Measurements from ENCODE around the gene SLC22A5. TPM values are rescaled to one million over a fixed set of nuclear protein-coding genes. Genes with fewer than 3 reads are reported as not detected.

SLC22A5 gene
- polyA plus RNA-seq, 1 donor (not counting 4 experiments of a cell fraction or from before 2014, with no cell fraction given) = 14.8 TPM

DNA sequence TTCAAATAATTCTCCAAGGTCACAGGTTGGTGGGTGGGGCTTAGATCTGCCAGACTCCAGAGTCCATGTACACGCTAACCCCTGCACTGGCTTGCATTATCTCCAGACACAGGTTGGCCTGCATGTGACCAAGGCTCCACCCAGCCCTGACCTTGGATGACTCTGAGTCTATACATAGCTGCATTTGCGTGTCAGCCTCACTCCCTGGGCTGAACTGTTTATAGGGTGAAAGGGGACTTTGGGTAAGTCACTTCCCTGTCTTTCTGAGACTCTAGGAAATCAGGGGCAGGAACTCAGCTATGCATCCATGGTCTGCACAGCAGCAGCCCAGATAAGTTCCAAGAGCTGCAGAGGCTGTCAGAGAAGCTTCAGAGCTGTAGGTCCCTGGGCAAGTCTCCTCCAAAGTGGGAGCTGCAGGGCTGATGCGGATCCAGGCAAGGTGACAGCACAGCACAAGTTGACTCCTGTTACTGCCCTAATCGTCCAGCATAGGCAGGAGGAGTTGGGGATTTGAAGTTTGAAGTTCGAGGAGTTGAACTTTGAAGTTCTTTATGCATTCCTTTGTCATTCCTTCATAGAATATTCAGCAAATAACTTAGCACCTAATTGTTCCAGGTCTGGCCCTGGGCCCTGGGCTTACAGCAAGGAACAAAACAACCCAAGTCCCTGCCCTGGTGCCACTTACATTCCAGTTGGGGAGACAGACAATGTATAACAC is 53.4 kb downstream of the SLC22A5 start:
- H4K20me1 ChIP-seq (ENCODE audit: control insufficient read depth, extremely low read depth, insufficient read depth, low read length) = no peaks in the 10 kb centered on the region
- no peak overlapping the region for H3K4me3 ChIP-seq (ENCODE audit: control insufficient read depth in 2 of 3, extremely low read depth in 1 of 3, insufficient read depth in 2 of 3, low read depth in 1 of 3, low read length in 3 of 3)
- H3K9me1 ChIP-seq (ENCODE audit: control insufficient read depth, extremely low read depth, insufficient read depth, low read length) = no peaks in the 10 kb centered on the region
- no peaks in the 10 kb centered on the region for H3K9me3 ChIP-seq (ENCODE audit: control insufficient read depth, low read depth, low read length)
- dilution Hi-C loops (cut with MboI; ENCODE audit: extremely low pct_ligation_motif_present, low sequenced_read_pairs) = no loop called here
- DNase-seq (ENCODE audit: low read depth, low spot score) (no peak), FAIRE-seq (no peak)
- peak overlapping the region; percentile 35 for H3K4me2 ChIP-seq (ENCODE audit: control insufficient read depth, extremely low read depth, insufficient read depth, low read depth, low read length)
- H3K27me3 ChIP-seq (ENCODE audit: control insufficient read depth, extremely low read depth, insufficient read depth, low read length) = no peaks in the 10 kb centered on the region
- H3K79me2 ChIP-seq (ENCODE audit: control insufficient read depth, insufficient read depth, low read length) = no peaks in the 10 kb centered on the region
- no peak overlapping the region for H3K9ac ChIP-seq (ENCODE audit: control insufficient read depth, extremely low read depth, insufficient read depth, low read length)
- H3K27ac ChIP-seq (ENCODE audit: control insufficient read depth, insufficient read depth, low read length) = peak overlapping the region; percentile 15
- no peak for TF ChIP-seq EZH2 (IDR thresholded peaks at IDR 0.05; ENCODE audit: low read length)
- no peak for TF ChIP-seq CTCF (optimal IDR thresholded peaks at IDR 0.05 in 1 of 3, IDR thresholded peaks at IDR 0.05 in 1 of 3, conservative IDR thresholded peaks at IDR 0.05 in 1 of 3; ENCODE audit: extremely low read depth in 1 of 3, insufficient read depth in 2 of 3, low read length in 3 of 3)
- peaks cover 74% of the 10 kb centered on the region for H3K4me1 ChIP-seq (ENCODE audit: control insufficient read depth, extremely low read depth, insufficient read depth, low read length)
- H3K36me3 ChIP-seq (ENCODE audit: control insufficient read depth in 2 of 2, extremely low read depth in 1 of 2, insufficient read depth in 2 of 2, low read length in 2 of 2) = no peaks in the 10 kb centered on the region
- no peak overlapping the region for H2AFZ ChIP-seq (ENCODE audit: control insufficient read depth, low read length)

DNA sequence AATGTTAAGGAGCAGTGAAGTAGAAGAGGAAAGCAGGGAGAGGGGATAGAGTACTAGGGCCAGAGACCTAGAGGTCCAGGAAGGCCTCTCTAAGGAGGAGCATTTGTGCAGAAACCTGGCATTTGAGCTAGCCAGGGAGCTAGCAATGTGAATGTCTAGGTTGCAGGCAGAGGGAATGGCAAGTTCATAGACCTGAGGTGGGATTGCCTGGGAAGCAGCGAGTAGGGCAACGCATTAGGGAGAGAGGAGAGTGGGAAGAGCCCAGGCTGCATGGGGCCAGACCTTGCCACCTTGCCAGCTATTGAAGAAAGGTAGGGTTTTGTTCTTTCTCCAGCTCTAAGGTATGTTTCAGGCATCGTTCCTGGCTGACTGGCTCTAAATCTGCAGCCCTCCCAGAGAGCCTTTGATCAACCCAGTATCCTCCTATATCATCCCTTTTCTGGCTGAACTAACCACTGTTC is 54.0 kb downstream of the SLC22A5 start:
- Histone ChIP-seq H3K27ac (ENCODE audit: control insufficient read depth, insufficient read depth, low read length) (no peak overlapping the region), H4K20me1 (ENCODE audit: control insufficient read depth, extremely low read depth, insufficient read depth, low read length) (no peaks in the 10 kb centered on the region), H3K36me3 (ENCODE audit: control insufficient read depth in 2 of 2, extremely low read depth in 1 of 2, insufficient read depth in 2 of 2, low read length in 2 of 2) (no peaks in the 10 kb centered on the region), H3K9ac (ENCODE audit: control insufficient read depth, extremely low read depth, insufficient read depth, low read length) (no peak overlapping the region), H3K9me1 (ENCODE audit: control insufficient read depth, extremely low read depth, insufficient read depth, low read length) (no peaks in the 10 kb centered on the region), H3K4me2 (ENCODE audit: control insufficient read depth, extremely low read depth, insufficient read depth, low read depth, low read length) (no peak overlapping the region), H3K79me2 (ENCODE audit: control insufficient read depth, insufficient read depth, low read length) (no peaks in the 10 kb centered on the region), H2AFZ (ENCODE audit: control insufficient read depth, low read length) (no peak overlapping the region), H3K4me1 (ENCODE audit: control insufficient read depth, extremely low read depth, insufficient read depth, low read length) (peaks cover 80% of the 10 kb centered on the region), H3K4me3 (ENCODE audit: control insufficient read depth in 2 of 3, extremely low read depth in 1 of 3, insufficient read depth in 2 of 3, low read depth in 1 of 3, low read length in 3 of 3) (no peak overlapping the region), H3K27me3 (ENCODE audit: control insufficient read depth, extremely low read depth, insufficient read depth, low read length) (no peaks in the 10 kb centered on the region), H3K9me3 (ENCODE audit: control insufficient read depth, low read depth, low read length) (no peaks in the 10 kb centered on the region)
- dilution Hi-C loops (cut with MboI; ENCODE audit: extremely low pct_ligation_motif_present, low sequenced_read_pairs) = no loop called here
- TF ChIP-seq EZH2 (IDR thresholded peaks at IDR 0.05; ENCODE audit: low read length) (no peak), CTCF (optimal IDR thresholded peaks at IDR 0.05 in 1 of 3, IDR thresholded peaks at IDR 0.05 in 1 of 3, conservative IDR thresholded peaks at IDR 0.05 in 1 of 3; ENCODE audit: extremely low read depth in 1 of 3, insufficient read depth in 2 of 3, low read length in 3 of 3) (no peak)
- FAIRE-seq = no peak
- no peak for DNase-seq (ENCODE audit: low read depth, low spot score)

Measured in keratinocyte (primary cell).